Stimulated activated CD4-positive, alpha-beta T cell treated with anti-CD3 and anti-CD28 coated beads, Interleukin-2, amount 100 ng/mL, for 48 hours (primary cell): ENCODE measurements around the gene SLC4A9.
A peak's percentile ranks its signal among the peaks of the same experiment; 100 is the strongest.
"Not testable (repeated sequence)": the region's sequence is repeated elsewhere in the genome, so short reads cannot be mapped to it uniquely, and the experiment has no call there.

Experiments used
- DNase-seq, 2 donors: peaks; one replicate each; pipeline ENCODE4 v3.0.0-alpha.2; 2020

The SLC4A9 gene

DNA sequence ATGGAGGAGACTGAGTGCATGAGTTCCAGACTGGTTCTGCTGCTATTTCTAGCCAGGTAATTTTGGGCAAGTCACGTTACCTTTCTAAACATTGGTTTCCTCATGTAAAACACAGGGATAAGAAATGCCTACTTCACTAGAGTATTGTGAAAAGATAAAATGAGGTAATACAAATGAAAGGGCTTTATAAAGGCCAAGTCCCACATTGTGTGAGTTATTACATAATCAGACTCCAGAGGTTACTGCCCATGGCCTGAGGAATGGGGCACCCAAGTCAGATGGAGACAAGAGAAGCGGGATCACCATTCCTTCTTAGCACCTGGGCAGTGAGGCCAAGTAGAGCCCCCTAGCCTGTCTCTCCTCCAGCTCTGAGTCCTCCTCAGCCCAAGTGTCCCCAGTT is 21.1 kb upstream of the SLC4A9 start:
- DNase-seq: no peak

DNA sequence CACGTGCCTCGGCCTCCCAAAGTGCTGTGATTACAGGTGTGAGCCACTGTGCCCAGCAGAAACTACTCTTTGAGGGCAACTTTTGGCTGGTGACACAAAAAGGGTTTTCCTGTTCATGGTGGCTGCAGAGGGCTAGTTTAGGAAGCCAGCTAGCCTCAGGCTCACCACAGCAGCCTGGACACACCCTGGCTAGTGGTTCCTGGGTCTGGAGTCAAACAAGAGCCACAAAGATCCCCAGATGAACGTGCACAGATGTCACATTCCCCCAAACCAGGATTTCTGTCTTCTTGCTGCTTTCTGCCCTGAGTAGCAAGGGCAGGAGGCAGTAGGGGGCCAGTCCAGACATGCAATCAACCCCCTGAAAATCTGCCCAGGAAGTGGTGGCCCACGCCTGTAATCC is 20.4 kb upstream of the SLC4A9 start:
- DNase-seq: no peak

DNA sequence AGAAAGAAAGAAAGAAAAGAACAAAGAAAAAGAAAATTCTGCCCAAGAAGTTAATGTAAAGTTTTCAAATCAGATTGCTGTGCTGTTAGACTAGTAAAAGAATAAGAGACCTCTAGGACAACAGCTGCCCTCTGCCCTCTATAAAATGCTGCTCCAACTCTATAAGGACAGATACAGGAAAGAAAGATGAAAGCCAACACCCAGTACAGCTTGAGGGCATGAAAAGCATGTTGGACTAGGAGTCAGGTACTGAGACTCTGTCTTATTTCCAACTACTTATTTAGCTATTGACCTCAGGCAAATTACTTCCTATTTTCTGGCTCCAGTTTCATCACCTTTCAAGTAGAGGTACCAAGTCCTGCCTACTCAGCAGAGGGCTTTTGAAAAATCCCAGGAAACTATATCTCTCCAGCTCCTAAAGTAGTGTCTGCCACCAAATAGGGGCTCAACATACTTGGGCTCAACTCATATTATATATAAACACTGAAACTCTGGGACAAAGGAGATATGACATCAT is 19.3 kb upstream of the SLC4A9 start:
- DNase-seq: no peak

DNA sequence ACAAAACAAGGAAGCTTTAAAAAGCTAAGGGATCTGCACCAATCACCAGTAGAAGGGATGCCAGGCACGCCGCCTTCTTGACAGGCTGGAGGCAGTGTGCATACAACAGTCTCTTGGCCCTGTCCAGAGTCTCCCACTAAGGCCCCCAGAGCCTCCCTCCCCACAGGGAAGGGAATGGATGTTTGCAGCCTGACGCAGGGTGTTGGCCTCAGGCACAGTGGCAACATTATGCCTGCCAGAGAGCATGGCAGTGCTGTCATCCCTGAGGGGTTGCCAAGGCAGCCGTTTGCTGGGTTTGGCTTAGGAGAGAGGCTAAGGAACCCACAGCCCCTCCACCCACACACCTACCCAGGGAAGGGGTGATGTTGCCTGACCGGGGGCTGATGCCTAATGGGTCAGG is 18.4 kb upstream of the SLC4A9 start:
- DNase-seq: no peak

DNA sequence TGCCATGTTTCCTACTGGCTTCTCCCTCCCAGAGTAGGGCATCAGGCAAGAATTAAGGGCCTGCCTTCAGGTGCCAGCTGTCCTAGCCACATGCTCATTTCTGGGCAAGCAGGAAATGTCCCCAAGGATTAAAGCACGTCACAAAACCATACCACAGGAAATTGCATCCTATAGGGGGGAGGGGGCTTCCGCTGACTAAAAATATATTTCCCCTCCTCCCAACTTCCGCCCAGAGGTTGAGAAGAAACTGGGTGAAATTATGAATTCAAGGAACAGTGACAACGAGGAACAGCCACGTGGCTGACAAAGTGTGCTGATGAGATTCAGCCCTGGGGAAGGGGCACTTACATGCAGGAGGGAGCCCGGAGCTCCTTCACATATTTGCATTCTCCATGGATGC is 17.7 kb upstream of the SLC4A9 start:
- peak in 1 of 2 donors; percentile 18 for DNase-seq

DNA sequence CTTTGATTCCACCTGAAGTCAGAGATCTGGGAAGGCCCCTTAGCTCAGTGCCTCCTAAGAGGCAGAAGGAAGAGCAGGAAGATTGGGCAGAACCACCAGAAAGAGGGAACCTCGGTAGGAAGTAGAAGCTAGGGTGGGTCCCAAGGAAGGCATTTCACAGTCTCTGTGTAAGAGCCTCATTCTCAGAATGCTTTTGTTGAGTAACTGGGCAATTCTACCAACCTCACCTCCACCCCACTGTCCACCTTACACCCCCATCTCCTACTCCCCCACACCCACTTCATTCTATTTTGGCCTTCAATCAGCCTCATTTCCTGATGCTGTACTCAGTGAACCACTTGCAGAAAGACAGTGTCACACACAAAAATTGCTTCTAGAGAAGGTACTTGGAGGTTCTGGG is 17.1 kb upstream of the SLC4A9 start:
- DNase-seq: no peak

DNA sequence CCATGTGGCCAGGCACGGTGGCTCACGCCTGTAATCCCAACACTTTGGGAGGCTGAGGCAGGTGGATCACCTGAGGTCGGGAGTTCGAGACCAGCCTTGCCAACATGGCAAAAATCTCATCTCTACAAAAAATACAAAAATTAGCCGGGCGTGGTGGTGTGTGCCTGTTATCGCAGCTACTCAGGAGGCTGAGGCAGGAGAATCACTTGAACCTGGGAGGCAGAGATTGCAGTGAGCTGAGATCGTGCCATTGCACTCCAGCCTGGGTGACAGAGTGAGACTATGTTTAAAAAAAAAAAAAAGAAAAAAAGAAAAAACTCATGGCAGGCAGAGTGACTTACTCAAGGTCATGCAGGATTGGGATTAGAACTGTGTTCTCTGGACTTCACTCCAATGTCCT is 16.1 kb upstream of the SLC4A9 start:
- DNase-seq: not testable (repeated sequence)

DNA sequence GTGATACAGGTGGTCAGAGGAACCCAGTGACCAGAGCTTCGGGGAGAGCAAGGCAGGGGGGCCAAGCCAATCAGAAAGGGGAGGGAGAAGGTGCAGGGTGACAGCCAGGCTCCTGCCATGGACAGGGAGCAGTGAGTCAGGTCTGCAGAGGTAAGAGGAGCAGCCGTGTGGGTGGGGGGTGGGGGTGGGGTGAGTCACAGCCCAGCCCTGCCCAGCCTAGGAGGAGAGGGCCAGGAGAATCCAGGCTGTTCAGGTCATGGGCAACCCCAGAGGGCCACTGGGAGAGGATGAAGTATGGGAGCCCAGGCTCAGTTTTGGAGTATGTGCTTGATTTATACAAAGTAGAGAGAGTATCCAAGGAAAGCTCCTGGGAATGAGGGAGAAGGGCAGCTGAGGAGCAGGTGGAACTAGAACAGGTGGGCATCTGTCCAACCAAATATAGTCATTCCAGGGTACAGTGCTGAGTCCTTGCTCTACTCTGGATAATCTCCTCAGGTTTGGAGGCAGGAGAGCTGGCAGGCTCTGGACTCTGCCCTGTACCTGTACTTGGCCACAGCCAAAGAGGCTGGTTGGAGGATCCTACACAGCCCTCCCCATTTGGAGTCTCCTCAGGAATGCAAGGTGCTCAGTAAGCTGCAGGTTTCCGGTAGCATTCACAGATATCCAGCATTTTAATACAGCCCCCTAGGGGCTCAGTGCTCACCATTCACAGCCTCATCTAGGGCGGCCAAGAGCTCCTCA is 15.1 kb upstream of the SLC4A9 start:
- no peak for DNase-seq

DNA sequence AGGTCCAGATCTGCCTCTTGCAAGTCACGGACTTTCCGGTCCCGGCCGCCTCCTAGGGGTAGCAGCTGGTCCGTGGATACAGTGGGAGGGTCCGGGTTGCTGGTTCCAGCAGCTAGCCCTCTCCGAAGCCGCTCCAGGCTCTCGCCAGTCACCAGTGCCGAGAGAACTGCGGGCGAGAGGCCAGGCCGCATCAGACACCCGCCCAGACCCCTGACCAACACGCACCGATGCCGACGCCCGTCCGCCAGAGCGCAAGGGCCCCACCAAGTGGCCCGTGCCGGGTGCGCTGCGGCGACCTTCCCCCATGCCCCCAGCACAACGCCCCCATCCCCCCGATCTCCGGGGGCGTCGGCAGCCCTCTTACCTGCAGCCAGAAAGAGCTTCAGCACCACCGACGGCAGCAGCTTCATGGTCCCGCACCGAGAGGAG is 14.1 kb upstream of the SLC4A9 start:
- DNase-seq: peak in 1 of 2 donors; percentile 18

DNA sequence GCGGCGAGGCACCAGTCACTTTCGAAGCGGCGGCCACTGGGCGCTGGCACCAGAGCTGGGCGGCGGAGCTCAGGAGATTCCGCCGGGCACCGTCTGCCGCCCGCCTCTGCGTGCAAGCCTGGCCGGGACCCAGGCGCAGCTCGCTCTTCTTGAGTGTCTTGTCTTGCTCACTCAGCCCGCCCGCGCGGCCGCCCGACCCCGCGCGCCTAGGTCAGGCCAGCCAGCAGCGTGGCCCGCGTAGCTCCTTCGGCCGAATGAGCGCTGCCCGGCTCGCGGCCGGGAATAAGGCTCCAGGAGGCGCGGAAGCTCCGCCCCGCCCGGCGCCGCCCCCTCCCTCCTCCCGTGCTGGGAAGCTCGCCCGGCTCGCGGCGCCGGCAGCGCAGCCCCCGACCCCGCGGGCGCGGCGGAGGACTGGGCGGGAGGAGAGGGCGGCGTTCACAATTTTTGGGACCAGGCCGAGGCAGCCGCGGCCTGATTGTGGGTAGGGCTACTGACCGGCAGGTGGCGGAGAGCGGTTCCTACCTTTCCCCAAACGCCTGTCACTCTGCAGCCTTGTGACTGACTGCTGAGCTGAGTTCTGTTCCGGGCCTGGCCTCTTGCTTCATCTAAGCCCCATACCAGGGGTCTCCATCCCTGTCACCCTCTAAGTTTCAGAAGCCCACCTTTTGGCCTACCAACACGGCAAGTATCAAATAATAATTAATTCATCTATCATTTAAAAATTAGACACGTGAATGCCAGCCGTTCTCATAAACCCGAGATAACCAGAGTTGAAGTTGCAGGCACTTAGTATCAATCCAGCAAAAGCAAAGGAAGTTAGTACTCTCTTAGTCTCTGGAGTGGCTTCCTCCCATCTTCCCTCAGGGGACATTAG is 13.4 kb upstream of the SLC4A9 start, which contains the start of gene HBEGF:
Gene HBEGF (minus strand): TSS at position 256 of the 874 bp plus-strand sequence. CDS start 275 bp downstream, outside the sequence.
- peak; percentile 39 to 46 for DNase-seq

DNA sequence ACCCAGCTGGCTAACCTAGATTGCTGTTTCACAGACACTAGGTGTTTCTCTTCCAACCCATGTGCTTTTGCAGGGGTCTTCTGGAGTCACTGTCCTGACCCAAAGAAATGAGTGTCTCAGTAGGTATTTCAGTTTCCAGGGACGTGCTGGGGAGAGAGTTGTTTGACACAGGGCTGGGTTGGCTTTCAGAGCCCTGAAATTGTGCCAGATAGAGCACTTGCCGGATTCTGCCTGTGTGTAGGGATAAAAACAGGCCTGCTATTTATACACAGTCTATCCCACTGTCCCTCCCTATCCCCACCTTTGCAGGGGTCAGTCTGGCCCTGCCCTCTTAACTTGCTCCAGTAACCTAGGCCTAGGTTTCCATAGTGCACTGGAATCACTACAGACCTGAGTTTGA is 12.6 kb upstream of the SLC4A9 start:
- DNase-seq: no peak

DNA sequence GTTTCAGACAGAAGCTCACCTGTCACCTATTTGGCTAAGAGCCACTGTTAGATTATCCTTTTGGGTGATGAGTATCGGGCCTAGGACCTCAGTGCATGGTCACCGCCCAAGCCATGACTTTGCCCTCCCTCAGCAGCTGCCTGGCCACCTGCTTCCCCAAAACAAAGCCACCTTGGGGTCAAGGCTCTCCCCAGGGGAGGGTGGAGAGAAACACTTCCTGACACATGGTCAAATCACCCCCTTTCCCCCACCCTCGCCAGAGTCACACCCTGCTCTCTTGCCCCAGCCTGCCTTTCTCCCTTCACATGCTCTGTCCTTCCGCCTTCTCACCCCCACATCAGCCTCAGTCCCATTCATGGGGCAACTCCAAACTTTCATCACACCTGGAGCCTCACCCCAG is 11.9 kb upstream of the SLC4A9 start:
- no peak for DNase-seq

DNA sequence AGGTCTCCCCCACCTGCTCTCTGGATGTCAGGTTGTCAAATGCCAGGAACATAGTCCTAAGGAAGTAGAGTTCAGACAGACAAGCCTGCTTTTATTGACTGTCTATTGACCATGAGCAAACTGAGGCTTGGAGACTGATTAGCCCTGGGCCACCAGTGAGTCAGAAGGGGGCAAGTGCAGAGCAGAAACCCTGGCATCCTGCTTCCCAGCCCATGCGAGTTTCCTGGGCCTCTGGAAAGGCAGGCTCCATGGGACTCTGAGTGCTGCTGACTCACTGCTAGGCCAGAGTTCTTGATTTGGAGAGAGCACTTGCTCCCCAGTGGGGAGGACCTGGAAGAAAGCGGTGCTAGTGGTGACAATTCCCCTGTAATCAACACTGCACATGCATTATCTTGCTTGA is 10.8 kb upstream of the SLC4A9 start:
- no peak for DNase-seq

DNA sequence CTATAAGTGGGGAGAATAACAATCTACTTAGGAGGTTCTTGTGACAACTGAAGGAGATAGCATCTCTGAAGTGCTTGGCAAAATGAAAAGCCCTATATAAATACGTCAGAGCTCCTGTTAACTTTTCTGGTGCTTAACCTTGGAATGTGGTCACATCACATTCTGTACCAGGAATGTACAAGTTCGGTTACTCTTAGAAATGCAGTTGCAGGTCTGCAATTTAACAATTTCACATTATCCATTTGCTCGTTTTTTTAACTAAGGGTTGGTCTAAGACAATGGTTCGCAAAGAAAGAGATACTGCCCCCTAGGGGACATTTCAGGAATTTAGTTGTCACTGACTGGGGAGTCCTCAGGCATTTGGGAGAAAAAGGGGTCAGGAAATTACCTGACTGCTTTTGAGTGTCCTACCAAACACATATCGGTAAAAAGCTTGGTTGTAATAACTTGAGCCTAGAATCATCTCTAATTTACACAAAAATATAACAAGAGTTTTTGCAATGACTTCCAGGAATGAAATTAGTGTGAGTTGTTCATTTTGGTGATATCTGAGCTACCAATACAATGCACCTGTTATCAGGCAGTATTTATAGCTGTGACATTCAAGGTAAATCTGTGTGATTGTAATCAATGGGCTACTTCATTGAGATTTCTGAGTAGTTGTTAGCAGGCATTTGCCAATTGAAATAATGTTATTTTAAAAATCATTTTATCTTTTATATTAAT is 8.2 kb upstream of the SLC4A9 start:
- DNase-seq: peak; percentile 61 to 76

DNA sequence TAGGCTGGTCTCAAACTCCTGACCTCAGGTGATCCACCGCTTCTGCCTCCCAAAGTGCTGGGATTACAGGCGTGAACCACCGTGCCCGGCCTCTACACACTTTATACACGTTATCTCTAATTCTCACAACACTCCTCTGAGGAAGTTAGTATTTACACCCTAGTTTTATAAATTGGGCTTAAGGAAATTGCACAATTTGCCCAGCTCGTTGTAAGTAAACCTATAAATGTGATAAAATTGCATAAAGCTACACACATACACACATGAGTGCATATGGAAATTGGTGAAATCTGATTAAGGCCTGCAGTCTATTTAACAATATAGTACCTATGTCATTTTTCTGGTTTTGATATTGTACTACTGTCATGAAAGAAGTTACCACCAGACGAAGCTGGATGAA is 4.4 kb upstream of the SLC4A9 start:
- no peak for DNase-seq

DNA sequence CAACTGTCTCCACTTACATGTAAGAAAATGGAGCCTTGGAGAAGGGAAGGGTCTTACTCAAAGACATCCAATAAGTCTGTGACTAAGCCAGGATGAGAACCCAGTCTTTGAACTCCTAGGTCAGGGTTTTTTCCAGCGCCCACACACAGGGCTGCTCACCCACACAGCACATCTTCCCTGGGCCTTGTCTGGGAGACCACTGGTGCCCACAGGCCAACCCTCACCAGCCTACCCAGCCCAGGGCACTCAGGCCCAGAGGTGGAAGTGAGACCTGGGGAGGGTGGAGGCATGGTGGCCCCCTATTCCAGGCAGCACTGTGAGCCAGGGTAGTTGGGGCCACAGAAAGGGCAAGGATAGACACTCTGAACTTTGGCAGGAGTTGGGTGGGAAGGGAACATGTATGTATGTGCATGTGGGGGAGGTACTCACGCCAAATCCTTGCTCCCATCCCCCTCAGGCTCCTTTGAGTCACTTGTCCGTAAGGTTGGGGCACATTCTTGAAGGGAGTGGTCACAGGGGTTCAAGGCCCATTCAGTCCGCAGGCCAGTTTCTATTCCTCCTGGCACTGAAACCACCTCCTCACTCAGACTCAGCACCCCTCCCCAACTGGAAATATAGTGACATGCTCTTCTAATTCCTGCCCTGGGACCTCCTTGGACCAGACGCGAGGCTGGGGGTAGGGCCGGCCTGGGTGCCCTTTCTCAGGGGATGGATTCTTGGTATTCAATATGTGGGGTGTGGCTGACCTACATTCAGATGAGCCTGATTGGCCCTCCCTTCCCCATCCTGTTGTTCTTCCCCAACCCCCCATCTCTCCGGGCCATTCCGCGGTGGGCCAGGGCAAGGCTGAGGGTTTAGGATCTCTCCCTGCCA is 2.9 kb upstream of the SLC4A9 start:
- DNase-seq: no peak

DNA sequence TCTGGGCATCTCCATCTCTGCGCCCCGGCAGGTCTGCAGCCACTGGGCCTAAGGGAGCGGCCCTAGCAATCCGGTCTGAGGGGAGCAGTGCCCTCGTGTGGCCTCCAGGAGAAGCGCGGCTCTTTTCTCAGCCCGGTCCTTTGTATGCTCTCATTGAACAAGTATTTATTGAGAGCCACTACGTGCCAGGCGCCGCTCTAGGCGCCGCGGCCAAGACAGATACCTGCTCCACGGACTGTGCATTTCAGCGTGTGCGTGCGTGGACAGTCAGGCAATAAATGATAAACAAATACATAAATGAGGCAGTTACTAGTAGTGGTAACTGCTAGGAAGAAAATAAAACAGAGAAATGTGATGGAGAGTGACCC is 2.3 kb upstream of the SLC4A9 start:
- DNase-seq: peak; percentile 69 to 74

DNA sequence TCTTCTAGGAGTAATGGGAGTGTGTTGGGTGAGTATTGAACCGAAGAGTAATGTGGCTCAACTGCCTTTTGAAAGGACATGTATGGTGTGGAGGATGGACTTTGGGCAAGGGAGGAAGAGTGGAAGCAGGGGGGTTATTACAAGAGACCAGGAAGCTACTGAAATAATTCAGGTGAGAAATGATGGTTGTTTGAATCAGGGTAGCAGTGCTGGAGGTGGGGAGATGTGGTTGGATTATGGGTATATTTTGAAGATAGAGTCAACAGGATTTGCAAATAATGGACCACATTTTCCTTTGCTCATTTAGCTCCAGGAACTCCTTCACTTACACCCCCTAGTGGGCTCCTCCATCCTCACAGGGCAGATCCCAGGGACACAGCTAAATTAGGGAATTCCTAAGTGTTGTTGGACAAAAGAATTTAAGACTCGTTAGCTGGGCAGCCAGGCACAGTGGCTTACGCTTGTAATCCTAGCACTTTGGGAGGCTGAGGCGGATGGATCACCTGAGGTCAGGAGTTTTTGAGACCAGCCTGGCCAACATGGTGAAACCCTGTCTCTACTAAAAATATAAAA is 1.2 kb upstream of the SLC4A9 start:
- no peak for DNase-seq

DNA sequence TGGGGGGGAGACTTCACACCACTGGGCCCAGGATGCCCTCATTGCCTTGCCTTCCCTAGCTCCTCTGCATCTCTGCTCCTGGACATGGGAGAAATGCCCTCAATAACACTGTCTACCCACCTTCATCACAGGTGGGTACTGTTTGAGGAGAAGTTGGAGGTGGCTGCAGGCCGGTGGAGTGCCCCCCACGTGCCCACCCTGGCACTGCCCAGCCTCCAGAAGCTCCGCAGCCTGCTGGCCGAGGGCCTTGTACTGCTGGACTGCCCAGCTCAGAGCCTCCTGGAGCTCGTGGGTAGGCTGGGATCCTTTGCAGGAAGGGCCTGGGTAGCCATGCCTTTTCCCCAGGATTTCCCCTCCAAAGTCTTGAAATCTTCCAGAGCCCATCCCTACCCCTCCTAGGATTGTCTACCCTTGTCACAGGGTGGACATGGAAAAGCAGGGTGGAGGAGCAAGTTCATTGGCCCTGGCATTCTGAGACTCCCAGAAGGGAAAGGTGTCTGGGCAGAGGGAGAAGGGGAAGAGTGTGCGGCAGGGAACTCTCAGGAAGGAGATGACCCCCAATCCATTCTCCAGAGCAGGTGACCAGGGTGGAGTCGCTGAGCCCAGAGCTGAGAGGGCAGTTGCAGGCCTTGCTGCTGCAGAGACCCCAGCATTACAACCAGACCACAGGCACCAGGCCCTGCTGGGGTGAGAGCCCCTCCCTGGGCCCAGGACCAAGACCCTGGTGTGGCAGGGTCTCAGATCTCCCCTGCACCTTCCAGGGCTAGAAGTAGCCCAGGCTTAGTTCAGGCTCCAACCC is 886 bp downstream of the SLC4A9 start:
- no peak for DNase-seq

DNA sequence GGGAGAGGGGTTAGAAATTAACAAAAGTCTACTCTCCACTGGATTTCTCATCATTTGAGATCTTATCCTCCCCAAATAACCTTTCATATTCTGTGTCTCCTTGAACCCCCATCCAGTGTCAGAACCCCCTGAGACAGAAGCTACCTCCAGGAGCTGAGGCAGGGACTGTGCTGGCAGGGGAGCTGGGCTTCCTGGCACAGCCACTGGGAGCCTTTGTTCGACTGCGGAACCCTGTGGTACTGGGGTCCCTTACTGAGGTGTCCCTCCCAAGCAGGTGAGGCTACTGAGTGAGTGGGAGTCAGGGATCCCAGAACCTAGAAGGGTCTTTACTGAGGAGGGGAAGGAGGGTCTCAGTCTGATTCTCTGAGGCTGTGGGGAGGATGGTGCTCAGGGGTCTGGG is 1.9 kb downstream of the SLC4A9 start:
- DNase-seq: no peak

DNA sequence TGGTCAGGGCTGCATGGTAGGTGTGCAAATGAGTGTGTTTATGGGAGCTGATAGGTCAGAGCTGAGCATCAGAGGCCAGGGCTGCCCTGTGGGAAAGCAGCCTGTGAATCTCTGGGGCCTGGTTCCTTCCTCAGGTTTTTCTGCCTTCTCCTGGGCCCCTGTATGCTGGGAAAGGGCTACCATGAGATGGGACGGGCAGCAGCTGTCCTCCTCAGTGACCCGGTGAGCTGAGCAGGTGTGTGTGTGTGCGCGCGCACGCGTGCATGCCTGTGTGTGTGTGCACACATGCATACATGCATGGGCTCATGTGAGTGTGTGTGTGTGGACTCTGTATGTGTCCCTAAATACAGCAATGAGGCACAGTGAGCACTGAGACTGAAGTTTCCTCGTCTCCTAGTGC is 2.3 kb downstream of the SLC4A9 start:
- no peak for DNase-seq
